ENCODE data around the gene ANKRD39. TPM values are rescaled to one million over a fixed set of nuclear protein-coding genes. Genes with fewer than 3 reads are reported as not detected.

ANKRD39 gene
- total and polyA plus RNA-seq, 2 donors from 2014 or later = 10.8 to 19.2 TPM

DNA sequence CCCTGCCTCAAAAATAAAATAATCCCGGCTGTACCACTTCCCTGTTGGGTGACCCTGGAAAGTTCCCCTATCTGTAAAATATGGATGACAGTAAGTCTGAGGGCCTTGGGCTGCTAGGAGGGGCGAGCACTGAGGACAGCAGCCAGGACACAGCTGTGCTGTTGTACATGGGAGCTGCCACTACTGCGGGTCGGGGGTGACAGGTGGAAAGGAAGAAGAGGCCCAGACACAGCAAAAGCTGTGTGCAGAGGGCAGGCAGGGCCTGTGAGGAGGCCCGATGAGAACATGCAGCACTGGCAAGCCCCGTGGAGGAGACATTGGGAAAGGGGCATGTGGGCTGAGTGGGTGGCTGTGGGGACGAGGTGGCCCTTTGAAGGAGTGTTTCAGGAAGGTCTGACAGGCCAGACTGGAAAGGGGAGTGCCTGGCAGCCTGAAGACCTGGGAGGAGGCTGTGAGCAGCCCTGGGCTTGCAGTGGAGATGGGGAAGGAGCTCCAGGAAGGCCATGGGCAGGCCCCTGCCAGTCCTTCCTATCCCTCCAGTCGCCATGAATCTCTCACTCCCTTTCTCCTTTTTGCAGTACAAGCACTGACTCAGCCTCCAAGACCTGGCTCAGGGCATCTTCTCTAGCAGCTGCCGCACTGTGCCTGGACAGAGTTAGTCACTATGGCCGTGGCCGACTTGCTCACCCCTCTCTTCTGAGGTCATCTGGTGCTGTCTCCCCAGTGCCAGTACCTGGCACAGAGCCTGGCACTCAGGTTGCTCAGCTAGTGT is 41.0 kb upstream of the ANKRD39 start:
- Histone ChIP-seq H3K27me3 (ENCODE audit: control insufficient read depth, insufficient read depth, low read length) (no peaks in the 10 kb centered on the region), H3K9me3 (ENCODE audit: control insufficient read depth in 2 of 3, insufficient read depth in 1 of 3, low read length in 3 of 3) (no peaks in the 10 kb centered on the region), H3K4me3 (ENCODE audit: low read length in 3 of 3) (no peak overlapping the region), H3K27ac (ENCODE audit: low read depth in 2 of 2, low read length in 2 of 2) (no peak overlapping the region), H3K4me1 (ENCODE audit: control insufficient read depth in 2 of 3, insufficient read depth in 2 of 3, low read depth in 1 of 3, low read length in 3 of 3) (peaks cover 0 to 2% (median 0%) of the 10 kb centered on the region in 3 donors), H3K9ac (ENCODE audit: low read length in 3 of 3) (no peak overlapping the region), H3K36me3 (ENCODE audit: control insufficient read depth in 2 of 3, insufficient read depth in 3 of 3, low read length in 3 of 3) (no peaks in the 10 kb centered on the region)
- FAIRE-seq = no peak
- intact Hi-C loops (cut with DNase I) = no loop called here
- no peak for DNase-seq
- TF ChIP-seq, protein P1, sequence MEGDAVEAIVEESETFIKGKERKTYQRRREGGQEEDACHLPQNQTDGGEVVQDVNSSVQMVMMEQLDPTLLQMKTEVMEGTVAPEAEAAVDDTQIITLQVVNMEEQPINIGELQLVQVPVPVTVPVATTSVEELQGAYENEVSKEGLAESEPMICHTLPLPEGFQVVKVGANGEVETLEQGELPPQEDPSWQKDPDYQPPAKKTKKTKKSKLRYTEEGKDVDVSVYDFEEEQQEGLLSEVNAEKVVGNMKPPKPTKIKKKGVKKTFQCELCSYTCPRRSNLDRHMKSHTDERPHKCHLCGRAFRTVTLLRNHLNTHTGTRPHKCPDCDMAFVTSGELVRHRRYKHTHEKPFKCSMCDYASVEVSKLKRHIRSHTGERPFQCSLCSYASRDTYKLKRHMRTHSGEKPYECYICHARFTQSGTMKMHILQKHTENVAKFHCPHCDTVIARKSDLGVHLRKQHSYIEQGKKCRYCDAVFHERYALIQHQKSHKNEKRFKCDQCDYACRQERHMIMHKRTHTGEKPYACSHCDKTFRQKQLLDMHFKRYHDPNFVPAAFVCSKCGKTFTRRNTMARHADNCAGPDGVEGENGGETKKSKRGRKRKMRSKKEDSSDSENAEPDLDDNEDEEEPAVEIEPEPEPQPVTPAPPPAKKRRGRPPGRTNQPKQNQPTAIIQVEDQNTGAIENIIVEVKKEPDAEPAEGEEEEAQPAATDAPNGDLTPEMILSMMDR (IDR thresholded peaks at IDR 0.05; ENCODE audit: borderline replicate concordance, extremely low read depth, insufficient read depth) = no peak

DNA sequence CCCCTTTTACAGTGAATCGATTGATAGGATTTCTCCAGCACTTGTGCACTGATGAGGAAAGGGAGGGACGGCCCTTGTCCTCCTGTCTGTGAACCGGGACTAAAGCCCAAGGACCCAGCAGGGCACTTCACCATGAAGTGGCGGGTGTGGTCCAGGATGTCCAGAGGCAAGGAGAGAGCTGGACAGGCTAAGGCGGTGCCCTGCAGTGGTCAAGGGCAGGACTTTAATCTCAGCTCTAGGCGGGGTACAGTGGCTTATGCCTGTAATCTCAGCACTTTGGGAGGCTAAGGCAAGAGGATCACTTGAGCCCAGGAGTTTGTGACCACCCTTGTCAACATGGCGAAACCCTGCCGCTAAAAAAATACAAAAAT is 40.3 kb upstream of the ANKRD39 start:
- FAIRE-seq (no peak), DNase-seq (no peak)
- no peak overlapping the region for H3K4me3 ChIP-seq (ENCODE audit: low read length in 3 of 3)
- intact Hi-C loops (cut with DNase I) = no loop called here
- peaks cover 0 to 2% (median 0%) of the 10 kb centered on the region in 3 donors for H3K4me1 ChIP-seq (ENCODE audit: control insufficient read depth in 2 of 3, insufficient read depth in 2 of 3, low read depth in 1 of 3, low read length in 3 of 3)
- H3K9ac ChIP-seq (ENCODE audit: low read length in 3 of 3) = no peak overlapping the region
- no peaks in the 10 kb centered on the region for H3K9me3 ChIP-seq (ENCODE audit: control insufficient read depth in 2 of 3, insufficient read depth in 1 of 3, low read length in 3 of 3)
- H3K27me3 ChIP-seq (ENCODE audit: control insufficient read depth, insufficient read depth, low read length) = no peaks in the 10 kb centered on the region
- TF ChIP-seq, protein P1 (IDR thresholded peaks at IDR 0.05; ENCODE audit: borderline replicate concordance, extremely low read depth, insufficient read depth) = no peak
- no peaks in the 10 kb centered on the region for H3K36me3 ChIP-seq (ENCODE audit: control insufficient read depth in 2 of 3, insufficient read depth in 3 of 3, low read length in 3 of 3)
- no peak overlapping the region for H3K27ac ChIP-seq (ENCODE audit: low read depth in 2 of 2, low read length in 2 of 2)

DNA sequence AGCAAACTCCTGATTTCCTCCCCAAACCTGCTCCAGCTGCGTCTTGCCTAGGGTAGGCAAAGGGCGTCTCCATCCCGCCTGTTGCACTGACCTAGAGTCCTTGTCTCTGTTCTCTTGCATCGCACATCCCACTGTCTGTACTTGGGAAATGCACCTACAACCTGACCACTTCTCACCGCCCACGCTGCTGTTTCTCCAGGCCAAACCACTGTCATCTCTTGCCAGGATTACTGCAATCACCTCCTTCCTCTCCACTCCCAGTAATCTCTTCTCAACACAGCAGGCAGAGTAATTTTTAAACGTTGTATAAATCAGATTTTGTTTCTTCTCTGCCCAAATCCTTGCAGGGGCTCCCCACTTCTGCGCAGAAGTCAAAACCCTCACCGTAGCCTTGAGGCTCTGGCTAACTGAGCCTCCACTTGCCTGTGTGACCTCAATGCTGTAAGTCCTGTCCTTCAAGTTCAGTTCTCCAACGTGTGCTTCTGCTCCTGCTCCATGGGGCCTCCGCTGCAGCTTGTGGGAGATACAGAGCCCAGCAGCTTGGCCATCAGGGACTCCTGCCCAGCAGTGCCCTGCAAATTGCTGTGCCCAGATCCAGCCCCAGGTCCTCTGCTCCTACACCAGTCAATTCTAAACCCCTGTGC is 39.8 kb upstream of the ANKRD39 start:
- Histone ChIP-seq H3K9me3 (ENCODE audit: control insufficient read depth in 2 of 3, insufficient read depth in 1 of 3, low read length in 3 of 3) (no peaks in the 10 kb centered on the region), H3K27ac (ENCODE audit: low read depth in 2 of 2, low read length in 2 of 2) (no peak overlapping the region), H3K4me3 (ENCODE audit: low read length in 3 of 3) (no peak overlapping the region), H3K9ac (ENCODE audit: low read length in 3 of 3) (no peak overlapping the region), H3K27me3 (ENCODE audit: control insufficient read depth, insufficient read depth, low read length) (no peaks in the 10 kb centered on the region), H3K36me3 (ENCODE audit: control insufficient read depth in 2 of 3, insufficient read depth in 3 of 3, low read length in 3 of 3) (no peaks in the 10 kb centered on the region), H3K4me1 (ENCODE audit: control insufficient read depth in 2 of 3, insufficient read depth in 2 of 3, low read depth in 1 of 3, low read length in 3 of 3) (peaks cover 0 to 2% (median 0%) of the 10 kb centered on the region in 3 donors)
- TF ChIP-seq, protein P1 (IDR thresholded peaks at IDR 0.05; ENCODE audit: borderline replicate concordance, extremely low read depth, insufficient read depth) = no peak
- intact Hi-C loops (cut with DNase I) = no loop called here
- DNase-seq = no peak
- FAIRE-seq = no peak

Measured in kidney (tissue), 14 donors.